ENCODE data around the gene OPN3. TPM values are rescaled to one million over a fixed set of nuclear protein-coding genes. Genes with fewer than 3 reads are reported as not detected.

OPN3 gene
- total RNA-seq, 1 donor: 14.0 TPM

- Histone ChIP-seq H3K4me3 (ENCODE audit: low read length) (no peak overlapping the region), H3K4me1 (ENCODE audit: insufficient read depth, low read length) (no peaks in the 10 kb centered on the region), H3K9me3 (ENCODE audit: low read depth, low read length) (no peaks in the 10 kb centered on the region), H3K27me3 (ENCODE audit: insufficient read depth, low read length) (no peaks in the 10 kb centered on the region)
Measured at GRCh38 chr1:241658081-241658793, 18.1 kb upstream of the OPN3 start.

GRCh38 chr1:241654641-241655040, 14.5 kb upstream of the OPN3 start:
- Histone ChIP-seq H3K4me1 (ENCODE audit: insufficient read depth, low read length) (no peaks in the 10 kb centered on the region), H3K4me3 (ENCODE audit: low read length) (no peak overlapping the region), H3K27me3 (ENCODE audit: insufficient read depth, low read length) (peaks cover 3% of the 10 kb centered on the region), H3K9me3 (ENCODE audit: low read depth, low read length) (no peaks in the 10 kb centered on the region)

- Histone ChIP-seq H3K4me3 (ENCODE audit: low read length) (no peak overlapping the region), H3K9me3 (ENCODE audit: low read depth, low read length) (no peaks in the 10 kb centered on the region), H3K4me1 (ENCODE audit: insufficient read depth, low read length) (no peaks in the 10 kb centered on the region), H3K27me3 (ENCODE audit: insufficient read depth, low read length) (peaks cover 3% of the 10 kb centered on the region)
Measured at GRCh38 chr1:241654019-241654418, 13.8 kb upstream of the OPN3 start.

GRCh38 chr1:241652012-241652411, 11.8 kb upstream of the OPN3 start, which contains the start of gene WDR64:
Gene WDR64, plus strand, starts transcription at chr1:241652281. Its CDS starts 204 bp downstream, at chr1:241652485.
- peaks cover 3% of the 10 kb centered on the region for H3K27me3 ChIP-seq (ENCODE audit: insufficient read depth, low read length)
- H3K9me3 ChIP-seq (ENCODE audit: low read depth, low read length): no peaks in the 10 kb centered on the region
- H3K4me1 ChIP-seq (ENCODE audit: insufficient read depth, low read length): no peaks in the 10 kb centered on the region
- H3K4me3 ChIP-seq (ENCODE audit: low read length): no peak within 1 kb of the TSS

- Histone ChIP-seq H3K9me3 (ENCODE audit: low read depth, low read length) (no peaks in the 10 kb centered on the region), H3K4me1 (ENCODE audit: insufficient read depth, low read length) (no peaks in the 10 kb centered on the region), H3K27me3 (ENCODE audit: insufficient read depth, low read length) (peaks cover 3% of the 10 kb centered on the region)
Measured at GRCh38 chr1:241648159-241648558, 8.0 kb upstream of the OPN3 start.

GRCh38 chr1:241647658-241648057, 7.5 kb upstream of the OPN3 start:
- Histone ChIP-seq H3K27me3 (ENCODE audit: insufficient read depth, low read length) (no peaks in the 10 kb centered on the region), H3K4me1 (ENCODE audit: insufficient read depth, low read length) (no peaks in the 10 kb centered on the region), H3K4me3 (ENCODE audit: low read length) (no peak overlapping the region), H3K9me3 (ENCODE audit: low read depth, low read length) (no peaks in the 10 kb centered on the region)

More at GRCh38 chr1:241648159-241648558, 8.0 kb upstream of the OPN3 start:
- H3K4me3 ChIP-seq (ENCODE audit: low read length): no peak overlapping the region

GRCh38 chr1:241646201-241646600, 6.0 kb upstream of the OPN3 start:
- no peak overlapping the region for H3K4me3 ChIP-seq (ENCODE audit: low read length)
- H3K27me3 ChIP-seq (ENCODE audit: insufficient read depth, low read length): no peaks in the 10 kb centered on the region
- no peaks in the 10 kb centered on the region for H3K9me3 ChIP-seq (ENCODE audit: low read depth, low read length)
- H3K4me1 ChIP-seq (ENCODE audit: insufficient read depth, low read length): peaks cover 1% of the 10 kb centered on the region

GRCh38 chr1:241645199-241645598, 5.0 kb upstream of the OPN3 start:
- H3K4me1 ChIP-seq (ENCODE audit: insufficient read depth, low read length): peaks cover 9% of the 10 kb centered on the region
- H3K4me3 ChIP-seq (ENCODE audit: low read length): no peak overlapping the region
- no peaks in the 10 kb centered on the region for H3K9me3 ChIP-seq (ENCODE audit: low read depth, low read length)
- no peaks in the 10 kb centered on the region for H3K27me3 ChIP-seq (ENCODE audit: insufficient read depth, low read length)

- H3K27me3 ChIP-seq (ENCODE audit: insufficient read depth, low read length): no peaks in the 10 kb centered on the region
- peaks cover 10% of the 10 kb centered on the region for H3K4me1 ChIP-seq (ENCODE audit: insufficient read depth, low read length)
- no peaks in the 10 kb centered on the region for H3K9me3 ChIP-seq (ENCODE audit: low read depth, low read length)
- no peak overlapping the region for H3K4me3 ChIP-seq (ENCODE audit: low read length)
Measured at GRCh38 chr1:241644259-241644658, 4.1 kb upstream of the OPN3 start.

GRCh38 chr1:241642593-241642944, 2.4 kb upstream of the OPN3 start:
- no peaks in the 10 kb centered on the region for H3K27me3 ChIP-seq (ENCODE audit: insufficient read depth, low read length)
- no peak overlapping the region for H3K4me3 ChIP-seq (ENCODE audit: low read length)
- H3K9me3 ChIP-seq (ENCODE audit: low read depth, low read length): no peaks in the 10 kb centered on the region
- peaks cover 26% of the 10 kb centered on the region for H3K4me1 ChIP-seq (ENCODE audit: insufficient read depth, low read length)

GRCh38 chr1:241641773-241642592, 1.8 kb upstream of the OPN3 start:
- Histone ChIP-seq H3K4me1 (ENCODE audit: insufficient read depth, low read length) (peaks cover 32% of the 10 kb centered on the region), H3K9me3 (ENCODE audit: low read depth, low read length) (no peaks in the 10 kb centered on the region), H3K27me3 (ENCODE audit: insufficient read depth, low read length) (no peaks in the 10 kb centered on the region), H3K4me3 (ENCODE audit: low read length) (no peak overlapping the region)

GRCh38 chr1:241640867-241641622, 876 bp upstream of the OPN3 start:
- Histone ChIP-seq H3K27me3 (ENCODE audit: insufficient read depth, low read length) (no peaks in the 10 kb centered on the region), H3K4me3 (ENCODE audit: low read length) (peak overlapping the region; percentile 38), H3K9me3 (ENCODE audit: low read depth, low read length) (no peaks in the 10 kb centered on the region), H3K4me1 (ENCODE audit: insufficient read depth, low read length) (peaks cover 35% of the 10 kb centered on the region)

GRCh38 chr1:241639623-241640148, 483 bp downstream of the OPN3 start:
- Histone ChIP-seq H3K27me3 (ENCODE audit: insufficient read depth, low read length) (no peaks in the 10 kb centered on the region), H3K4me3 (ENCODE audit: low read length) (peak overlapping the region; percentile 80), H3K9me3 (ENCODE audit: low read depth, low read length) (no peaks in the 10 kb centered on the region), H3K4me1 (ENCODE audit: insufficient read depth, low read length) (peaks cover 35% of the 10 kb centered on the region)

GRCh38 chr1:241638909-241639622, 1.1 kb downstream of the OPN3 start:
- H3K4me1 ChIP-seq (ENCODE audit: insufficient read depth, low read length): peaks cover 35% of the 10 kb centered on the region
- no peaks in the 10 kb centered on the region for H3K9me3 ChIP-seq (ENCODE audit: low read depth, low read length)
- H3K27me3 ChIP-seq (ENCODE audit: insufficient read depth, low read length): no peaks in the 10 kb centered on the region
- peak overlapping the region; percentile 80 for H3K4me3 ChIP-seq (ENCODE audit: low read length)
